Measurements from ENCODE around the gene KATNB1. TPM values are rescaled to one million over a fixed set of nuclear protein-coding genes. Genes with fewer than 3 reads are reported as not detected.

KATNB1 gene
- polyA plus RNA-seq, 3 donors = 16.9 to 35.6 (median 17.7) TPM

- no peaks in the 10 kb centered on the region for H3K27me3 Mint-ChIP-seq (ENCODE audit: low read depth in 3 of 3)
- Histone ChIP-seq H2AFZ (ENCODE audit: insufficient read depth, low read depth, low read length, poor library complexity, severe bottlenecking) (no peak overlapping the region), H3K27me3 (ENCODE audit: control insufficient read depth in 2 of 2, insufficient read depth in 2 of 2, low read length in 2 of 2) (no peaks in the 10 kb centered on the region), H4K20me1 (ENCODE audit: insufficient read depth, low read length) (no peaks in the 10 kb centered on the region), H3K4me3 (replicated peaks in 1 of 3; ENCODE audit: low read depth in 2 of 3, low read length in 3 of 3) (no peak overlapping the region), H3K9ac (ENCODE audit: insufficient read depth, low read length, poor library complexity, severe bottlenecking) (no peak overlapping the region), H3K27ac (ENCODE audit: low read depth in 1 of 2, low read length in 2 of 2) (no peak overlapping the region), H3K4me2 (replicated peaks; ENCODE audit: extremely low read depth, low read length, poor library complexity, severe bottlenecking) (no peak overlapping the region), H3K9me3 (replicated peaks in 1 of 2; ENCODE audit: control insufficient read depth in 1 of 2, insufficient read depth in 1 of 2, low read length in 2 of 2) (no peaks in the 10 kb centered on the region), H3K36me3 (replicated peaks in 1 of 2; ENCODE audit: control insufficient read depth in 1 of 2, insufficient read depth in 2 of 2, low read length in 2 of 2) (peaks cover 39 to 56% of the 10 kb centered on the region in 2 donors), H3K4me1 (ENCODE audit: control insufficient read depth in 1 of 2, insufficient read depth in 2 of 2, low read length in 2 of 2) (no peaks in the 10 kb centered on the region), H3K79me2 (ENCODE audit: insufficient read depth, low read length) (no peaks in the 10 kb centered on the region)
- H3K27ac Mint-ChIP-seq = peak overlapping the region in 1 of 7 donors; percentile 42
- no peaks in the 10 kb centered on the region for H3K4me1 Mint-ChIP-seq
- no peak for TF ChIP-seq CTCF (IDR thresholded peaks at IDR 0.05)
- intact Hi-C loops (cut with micrococcal nuclease) = no loop called here
- no peak for DNase-seq
- 94% methylated on average over 28 of the region's 32 CpGs for WGBS (ENCODE audit: insufficient coverage)
- no peak overlapping the region for H3K4me3 Mint-ChIP-seq
- peaks cover 33 to 55% of the 10 kb centered on the region in 2 donors for H3K36me3 Mint-ChIP-seq
- no peaks in the 10 kb centered on the region for H3K9me3 Mint-ChIP-seq
Measured at GRCh38 chr16:57753448-57754353, 18.1 kb downstream of the KATNB1 start.

GRCh38 chr16:57754354-57755060 lies 18.9 kb downstream of the KATNB1 start:
- Histone ChIP-seq H3K9me3 (replicated peaks in 1 of 2; ENCODE audit: control insufficient read depth in 1 of 2, insufficient read depth in 1 of 2, low read length in 2 of 2) (no peaks in the 10 kb centered on the region), H3K79me2 (ENCODE audit: insufficient read depth, low read length) (no peaks in the 10 kb centered on the region), H3K36me3 (replicated peaks in 1 of 2; ENCODE audit: control insufficient read depth in 1 of 2, insufficient read depth in 2 of 2, low read length in 2 of 2) (peaks cover 39 to 56% of the 10 kb centered on the region in 2 donors), H3K27me3 (ENCODE audit: control insufficient read depth in 2 of 2, insufficient read depth in 2 of 2, low read length in 2 of 2) (no peaks in the 10 kb centered on the region), H4K20me1 (ENCODE audit: insufficient read depth, low read length) (no peaks in the 10 kb centered on the region), H3K4me1 (ENCODE audit: control insufficient read depth in 1 of 2, insufficient read depth in 2 of 2, low read length in 2 of 2) (no peaks in the 10 kb centered on the region), H3K4me3 (replicated peaks in 1 of 3; ENCODE audit: low read depth in 2 of 3, low read length in 3 of 3) (no peak overlapping the region), H3K9ac (ENCODE audit: insufficient read depth, low read length, poor library complexity, severe bottlenecking) (no peak overlapping the region), H3K27ac (ENCODE audit: low read depth in 1 of 2, low read length in 2 of 2) (no peak overlapping the region), H2AFZ (ENCODE audit: insufficient read depth, low read depth, low read length, poor library complexity, severe bottlenecking) (no peak overlapping the region), H3K4me2 (replicated peaks; ENCODE audit: extremely low read depth, low read length, poor library complexity, severe bottlenecking) (no peak overlapping the region)
- Mint-ChIP-seq H3K27me3 (ENCODE audit: low read depth in 3 of 3) (no peaks in the 10 kb centered on the region), H3K27ac (peak overlapping the region in 3 of 7 donors; percentile 9 to 42 (median 15)), H3K4me3 (no peak overlapping the region), H3K9me3 (peaks cover 0 to 3% (median 0%) of the 10 kb centered on the region in 7 donors), H3K36me3 (peaks cover 33 to 56% of the 10 kb centered on the region in 2 donors), H3K4me1 (no peaks in the 10 kb centered on the region)
- DNase-seq = no peak
- intact Hi-C loops (cut with micrococcal nuclease) = no loop called here
- TF ChIP-seq CTCF (IDR thresholded peaks at IDR 0.05) = no peak
- 84% methylated on average over 3 of the region's 9 CpGs for WGBS (ENCODE audit: insufficient coverage)

Data from CD14-positive monocyte (primary cell).